HFFc6 (cell line): ENCODE measurements around the gene PODXL2. TPM values are rescaled to one million over a fixed set of nuclear protein-coding genes. Genes with fewer than 3 reads are reported as not detected.

ENCODE experiments used
- DNase-seq: peaks from one replicate; pipeline ENCODE4 v3.0.0-alpha.2; 2018
- H3K27ac Mint-ChIP-seq: 2 replicates; pipeline ENCODE4 v1.8.0; 2020; ENCODE audit warnings: mild to moderate bottlenecking, mixed read lengths
- H3K27me3 Mint-ChIP-seq: 2 replicates; pipeline ENCODE4 v1.8.0; 2021; ENCODE audit warnings: mild to moderate bottlenecking, moderate library complexity, mixed read lengths; ENCODE audit not compliant: insufficient read depth
- H3K36me3 Mint-ChIP-seq: 2 replicates; pipeline ENCODE4 v1.8.0; 2021; ENCODE audit warnings: low read depth, mixed read lengths
- H3K4me1 Mint-ChIP-seq: 2 replicates; pipeline ENCODE4 v1.8.0; 2020; ENCODE audit warnings: low read depth, mixed read lengths
- H3K4me3 Mint-ChIP-seq: 2 replicates; pipeline ENCODE4 v1.8.0; 2020; ENCODE audit warnings: mild to moderate bottlenecking, moderate library complexity, mixed read lengths
- H3K9me3 Mint-ChIP-seq: 2 replicates; pipeline ENCODE4 v1.8.0; 2020; ENCODE audit warnings: mild to moderate bottlenecking, mixed read lengths
- CTCF ChIP-seq: fragments of 200-600 bp; sonication (generic); IDR thresholded peaks from 2 replicates; pipeline ENCODE4 v1.5.0; 2021; ENCODE audit warnings: antibody characterized with exemption, mild to moderate bottlenecking
- total RNA-seq, 6 experiments: library from RNA; stranded (reverse); fragmentation: NEBNext Ultra II Directional; extraction: Animal tissue kit (Norgen Biotek cat#: 25700); gene quantifications; 2 replicates in 1 of 6; 3 replicates in 5 of 6; pipeline ENCODE4 v1.2.3, GENCODE V29; 2021

PODXL2 gene
- total RNA-seq, 6 experiments from 2014 or later, result 0.09 TPM; not detected in 5

- no peak overlapping the region for H3K4me3 Mint-ChIP-seq
- H3K27ac Mint-ChIP-seq, result peak overlapping the region; percentile 71
- no peaks in the 10 kb centered on the region; the same call in 1 of the 2 replicates for H3K36me3 Mint-ChIP-seq
- H3K9me3 Mint-ChIP-seq, result no peaks in the 10 kb centered on the region
- no peaks in the 10 kb centered on the region; the same call in 1 of the 2 replicates for H3K27me3 Mint-ChIP-seq
- peaks cover 35% of the 10 kb centered on the region for H3K4me1 Mint-ChIP-seq
- TF ChIP-seq CTCF, result no peak
- DNase-seq, result no peak
Observed at GRCh38 chr3:127585813-127586413, 43.1 kb upstream of the PODXL2 start.

- peaks cover 46% of the 10 kb centered on the region for H3K4me1 Mint-ChIP-seq
- no peak overlapping the region; the same call in 1 of the 2 replicates for H3K27ac Mint-ChIP-seq
- H3K27me3 Mint-ChIP-seq, result no peaks in the 10 kb centered on the region; the same call in none of the 2 replicates
- no peaks in the 10 kb centered on the region for H3K9me3 Mint-ChIP-seq
- TF ChIP-seq CTCF, result no peak
- H3K4me3 Mint-ChIP-seq, result no peak overlapping the region
- no peaks in the 10 kb centered on the region; the same call in 1 of the 2 replicates for H3K36me3 Mint-ChIP-seq
- no peak for DNase-seq
Observed at GRCh38 chr3:127587876-127588275, 41.1 kb upstream of the PODXL2 start.

- peak overlapping the region; percentile 92 for H3K27ac Mint-ChIP-seq
- no peaks in the 10 kb centered on the region for H3K9me3 Mint-ChIP-seq
- no peak for TF ChIP-seq CTCF
- peaks cover 46% of the 10 kb centered on the region for H3K4me1 Mint-ChIP-seq
- no peaks in the 10 kb centered on the region; the same call in 1 of the 2 replicates for H3K36me3 Mint-ChIP-seq
- H3K4me3 Mint-ChIP-seq, result peak overlapping the region; percentile 96
- peak; percentile 82 for DNase-seq
- no peaks in the 10 kb centered on the region; the same call in none of the 2 replicates for H3K27me3 Mint-ChIP-seq
Observed at GRCh38 chr3:127588806-127589577, 40.0 kb upstream of the PODXL2 start.

GRCh38 chr3:127589600-127590281 lies 39.2 kb upstream of the PODXL2 start:
- H3K36me3 Mint-ChIP-seq, result no peaks in the 10 kb centered on the region; the same call in 1 of the 2 replicates
- peak overlapping the region; percentile 96 for H3K4me3 Mint-ChIP-seq
- no peaks in the 10 kb centered on the region for H3K9me3 Mint-ChIP-seq
- no peaks in the 10 kb centered on the region; the same call in none of the 2 replicates for H3K27me3 Mint-ChIP-seq
- no peak for DNase-seq
- TF ChIP-seq CTCF, result no peak
- peaks cover 42% of the 10 kb centered on the region for H3K4me1 Mint-ChIP-seq
- H3K27ac Mint-ChIP-seq, result peak overlapping the region; percentile 92

- peak overlapping the region; percentile 98 for H3K27ac Mint-ChIP-seq
- DNase-seq, result no peak
- TF ChIP-seq CTCF, result no peak
- peaks cover 37% of the 10 kb centered on the region for H3K4me1 Mint-ChIP-seq
- H3K27me3 Mint-ChIP-seq, result peaks cover 2% of the 10 kb centered on the region
- peak overlapping the region; percentile 96 for H3K4me3 Mint-ChIP-seq
- H3K36me3 Mint-ChIP-seq, result no peaks in the 10 kb centered on the region; the same call in 1 of the 2 replicates
- H3K9me3 Mint-ChIP-seq, result no peaks in the 10 kb centered on the region
Observed at GRCh38 chr3:127590282-127590592, 38.7 kb upstream of the PODXL2 start.
